Inferior parietal cortex (tissue), 1 donor: ENCODE results near the gene CLCNKB.
"Not testable (repeated sequence)": the region's sequence is repeated elsewhere in the genome, so short reads cannot be mapped to it uniquely, and the experiment has no call there.

Experiments
- DNase-seq: peaks from one replicate; pipeline ENCODE4 v3.0.0-alpha.2; 2016; ENCODE audit errors: extremely low spot score

The CLCNKB gene

DNA sequence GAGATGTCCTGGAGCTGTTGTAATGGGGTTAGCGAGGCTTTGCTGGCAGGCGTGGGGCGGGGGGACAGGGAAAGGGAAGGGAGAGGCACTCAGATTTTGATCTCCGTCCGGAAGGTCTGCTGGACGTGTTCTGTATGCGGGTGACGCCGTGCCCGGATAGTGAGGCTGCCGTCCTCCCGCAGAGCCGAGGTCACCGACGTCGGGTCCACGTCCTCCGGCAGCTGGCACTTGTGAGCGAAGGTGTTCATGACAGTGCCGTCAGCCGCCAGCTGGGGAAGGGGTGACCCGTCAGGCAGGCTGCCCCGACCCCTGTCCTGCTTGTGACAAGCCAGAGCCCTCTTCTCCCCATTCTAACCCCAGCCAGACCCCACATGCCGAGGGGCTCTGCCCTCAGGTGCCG, 28.1 kb upstream of the CLCNKB start:
- DNase-seq, result no peak

- no peak for DNase-seq
These were observed 27.4 kb upstream of the CLCNKB start for GRCh38 chr1:16015960-16016901.

DNA sequence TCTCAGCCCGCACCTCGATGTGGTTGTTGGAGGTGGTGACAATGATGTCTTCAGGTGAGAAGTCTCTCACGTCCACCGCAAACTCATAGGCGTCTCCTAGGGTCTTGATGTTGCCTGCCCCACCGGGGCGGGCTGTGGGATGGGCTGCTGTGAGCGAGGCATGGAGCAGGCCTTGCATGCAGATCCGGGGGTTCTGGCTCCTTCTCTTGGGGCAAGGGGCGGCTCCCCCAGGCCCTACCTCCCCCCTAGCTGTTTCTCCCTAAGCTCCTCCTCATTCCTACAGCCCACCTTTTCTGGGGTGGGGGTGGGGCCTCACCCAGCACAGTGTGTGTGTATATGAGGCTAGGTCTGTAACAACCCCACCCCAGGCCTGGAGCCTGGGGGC, 26.5 kb upstream of the CLCNKB start:
- no peak for DNase-seq

GRCh38 chr1:16017461-16018303, 25.9 kb upstream of the CLCNKB start, which contains the start of gene HSPB7:
TSS of gene HSPB7 (minus strand) at chr1:16018043. CDS start at chr1:16017963, 80 bp downstream.
- no peak for DNase-seq

GRCh38 chr1:16018308-16018707, 25.3 kb upstream of the CLCNKB start:
- no peak for DNase-seq

GRCh38 chr1:16018749-16019643, 24.6 kb upstream of the CLCNKB start:
- no peak for DNase-seq

GRCh38 chr1:16019644-16020277, 23.8 kb upstream of the CLCNKB start:
- no peak for DNase-seq

DNA sequence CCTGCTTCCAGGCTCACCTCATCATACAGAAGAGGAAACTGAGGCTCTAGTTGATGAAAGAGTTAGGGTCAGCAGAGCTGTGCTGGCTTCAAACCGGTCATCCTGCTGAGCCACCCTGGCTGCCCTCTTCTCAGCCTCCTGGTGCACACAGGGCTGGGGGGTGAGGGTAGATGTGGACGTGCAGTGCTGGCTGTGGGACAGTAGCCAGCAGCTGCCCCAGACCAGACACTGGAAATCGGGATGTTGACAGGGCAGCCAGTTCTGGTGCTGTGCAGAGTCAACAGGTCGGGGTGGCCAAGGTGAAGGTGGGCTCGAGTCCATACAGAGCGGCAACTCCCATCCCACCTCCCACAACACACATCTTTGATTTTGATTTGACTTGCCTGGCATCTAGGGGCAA, 23.3 kb upstream of the CLCNKB start:
- DNase-seq, result no peak

GRCh38 chr1:16020878-16021277, 22.7 kb upstream of the CLCNKB start:
- not testable (repeated sequence) for DNase-seq

DNA sequence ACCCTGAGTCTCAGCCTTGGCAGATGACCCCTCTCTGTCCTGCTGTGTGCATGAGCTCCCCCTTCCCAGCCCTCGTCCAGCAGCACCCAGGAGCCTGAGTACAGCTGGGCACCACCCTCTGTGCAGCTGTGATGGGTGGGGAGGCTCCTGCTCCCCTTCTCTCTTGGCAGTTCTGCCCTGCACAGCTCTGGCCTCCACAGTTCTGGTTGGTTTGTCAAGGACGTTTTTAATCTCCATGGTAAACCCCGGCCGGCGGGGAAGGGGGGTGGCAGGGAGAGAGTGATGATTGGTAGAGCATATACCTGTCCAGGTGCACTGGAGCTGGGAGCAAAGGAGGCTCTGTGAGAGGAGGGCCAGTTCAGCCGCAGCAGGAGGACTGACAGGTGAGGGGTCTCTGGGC, 21.9 kb upstream of the CLCNKB start, which contains the start of gene CLCNKA:
TSS of gene CLCNKA (plus strand) at position 356 of the 400 bp plus-strand sequence. CDS start 584 bp downstream, outside the sequence.
- no peak for DNase-seq

- no peak for DNase-seq
These were observed 21.2 kb upstream of the CLCNKB start for GRCh38 chr1:16022393-16022792.

DNA sequence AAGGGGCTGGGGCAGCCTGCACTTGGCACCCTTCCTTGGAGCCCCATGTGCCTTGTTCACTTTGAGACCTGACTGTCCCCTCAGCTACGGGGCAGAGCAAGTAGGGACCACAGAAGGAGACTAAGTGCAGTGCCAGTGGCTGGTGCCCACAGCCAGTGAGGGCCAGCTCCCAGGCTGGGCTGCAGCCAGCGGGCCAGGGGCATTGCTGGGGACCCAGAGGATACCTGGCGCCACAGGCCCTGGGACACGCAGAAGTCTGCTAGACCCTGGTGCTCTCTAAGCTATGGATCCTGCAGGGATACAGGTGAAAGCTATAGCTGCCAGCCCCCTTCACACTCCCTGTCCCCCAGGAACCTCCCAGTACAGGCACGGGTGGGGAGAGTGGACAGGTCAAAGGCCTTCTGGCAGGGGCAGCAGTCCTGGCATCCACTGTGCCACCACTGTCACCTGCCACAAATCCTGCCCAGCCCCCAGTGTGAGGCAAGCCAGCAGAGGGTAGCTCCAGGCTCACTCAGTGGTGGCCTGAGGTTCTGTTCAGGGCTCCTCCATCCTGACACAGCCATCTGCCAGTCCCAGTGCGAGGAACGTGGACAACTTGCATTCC, 20.4 kb upstream of the CLCNKB start:
- DNase-seq, result no peak

GRCh38 chr1:16026302-16026701, 17.3 kb upstream of the CLCNKB start:
- DNase-seq, result not testable (repeated sequence)

- no peak for DNase-seq
These were observed 16.7 kb upstream of the CLCNKB start for GRCh38 chr1:16026723-16027484.

DNA sequence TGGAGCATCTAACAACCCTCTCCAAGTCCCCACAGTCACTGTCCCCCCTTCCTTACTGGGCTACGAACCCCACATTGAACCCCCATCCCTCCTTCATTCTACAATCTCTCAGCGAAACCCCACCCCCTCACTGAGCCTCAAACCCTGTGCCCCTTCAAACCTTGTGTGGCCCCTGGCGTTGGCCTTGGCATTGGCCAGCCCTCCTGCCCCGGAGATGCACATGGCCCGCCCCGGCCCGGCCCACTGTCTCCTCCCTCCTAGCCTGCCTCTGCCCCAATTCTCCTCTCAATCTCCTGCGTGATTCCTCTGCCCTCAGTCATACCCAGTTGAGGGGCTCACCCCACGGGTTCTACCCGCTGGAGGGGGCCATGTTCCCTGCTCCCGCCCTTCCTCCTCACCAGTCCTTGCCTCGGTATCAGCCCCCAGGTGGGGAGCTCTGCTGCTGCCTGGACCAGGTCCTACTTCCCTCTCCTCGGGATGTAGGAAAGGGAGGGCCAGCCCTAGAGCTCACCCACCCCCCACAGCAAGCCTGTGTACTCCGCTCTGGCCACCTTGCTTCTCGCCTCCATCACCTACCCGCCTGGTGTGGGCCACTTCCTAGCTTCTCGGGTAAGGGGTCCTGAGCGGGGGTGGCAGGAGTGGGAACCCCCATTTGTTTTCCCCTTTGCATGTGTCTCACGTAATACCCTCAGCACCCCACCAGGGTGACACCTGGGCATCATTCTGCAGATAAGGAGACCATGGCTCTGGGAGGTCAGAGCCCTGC, 15.2 kb upstream of the CLCNKB start:
- DNase-seq, result no peak

DNA sequence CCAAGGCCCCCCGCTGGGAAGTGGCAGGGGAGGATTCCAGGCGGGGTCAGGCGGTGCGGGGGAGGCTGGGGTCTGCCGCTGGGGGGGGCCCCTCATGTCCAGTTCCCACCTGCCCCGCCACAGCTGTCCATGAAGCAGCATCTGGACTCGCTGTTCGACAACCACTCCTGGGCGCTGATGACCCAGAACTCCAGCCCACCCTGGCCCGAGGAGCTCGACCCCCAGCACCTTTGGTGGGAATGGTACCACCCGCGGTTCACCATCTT, 14.6 kb upstream of the CLCNKB start:
- not testable (repeated sequence) for DNase-seq

- DNase-seq, result no peak
These were observed 14.3 kb upstream of the CLCNKB start for GRCh38 chr1:16029288-16029687.

DNA sequence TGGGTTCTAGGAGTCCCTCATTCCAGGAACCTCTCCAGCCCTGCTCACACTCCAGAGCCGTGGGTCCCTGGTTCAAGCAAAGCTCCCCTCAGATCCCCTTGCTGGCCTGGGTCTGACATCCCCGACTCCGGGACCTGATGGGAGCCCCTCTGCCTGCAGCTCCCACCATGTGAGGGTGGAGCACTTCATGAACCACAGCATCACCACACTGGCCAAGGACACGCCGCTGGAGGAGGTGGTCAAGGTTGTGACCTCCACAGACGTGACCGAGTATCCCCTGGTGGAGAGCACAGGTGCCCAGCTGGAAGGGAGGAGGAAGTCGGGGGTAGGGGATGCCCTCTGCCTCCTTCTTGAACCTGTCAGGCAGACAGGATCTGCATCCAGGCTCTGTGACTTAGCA, 12.0 kb upstream of the CLCNKB start:
- no peak for DNase-seq

GRCh38 chr1:16032388-16033102, 11.0 kb upstream of the CLCNKB start:
- DNase-seq, result peak; percentile 75
